Globus pallidus (tissue), 1 donor: ENCODE data around the gene TMEM106C.

Source experiments
- DNase-seq: peaks from one replicate; pipeline ENCODE4 v3.0.0-alpha.2; 2015; ENCODE audit warnings: low spot score

The TMEM106C gene

DNA sequence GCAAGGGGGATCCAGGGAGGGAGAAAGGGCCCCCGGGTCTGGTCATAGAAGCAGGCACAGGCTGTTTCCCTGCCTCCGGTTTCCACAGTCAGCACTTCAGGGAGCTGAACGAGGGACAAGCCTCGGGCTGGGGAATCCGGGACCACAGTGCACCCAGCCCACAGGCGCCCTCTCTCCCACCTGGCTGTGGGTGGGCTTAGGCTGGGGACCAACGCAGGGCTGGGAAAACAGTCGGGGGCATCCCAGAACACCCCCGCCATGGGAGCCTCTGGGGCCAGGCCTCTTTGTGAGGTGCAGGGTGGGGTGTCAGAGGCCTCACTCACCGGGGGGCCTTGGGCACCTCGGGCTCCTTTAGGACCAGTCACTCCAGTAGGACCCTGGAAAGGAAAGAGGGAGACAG lies 16.3 kb downstream of the TMEM106C start:
- no peak for DNase-seq

DNA sequence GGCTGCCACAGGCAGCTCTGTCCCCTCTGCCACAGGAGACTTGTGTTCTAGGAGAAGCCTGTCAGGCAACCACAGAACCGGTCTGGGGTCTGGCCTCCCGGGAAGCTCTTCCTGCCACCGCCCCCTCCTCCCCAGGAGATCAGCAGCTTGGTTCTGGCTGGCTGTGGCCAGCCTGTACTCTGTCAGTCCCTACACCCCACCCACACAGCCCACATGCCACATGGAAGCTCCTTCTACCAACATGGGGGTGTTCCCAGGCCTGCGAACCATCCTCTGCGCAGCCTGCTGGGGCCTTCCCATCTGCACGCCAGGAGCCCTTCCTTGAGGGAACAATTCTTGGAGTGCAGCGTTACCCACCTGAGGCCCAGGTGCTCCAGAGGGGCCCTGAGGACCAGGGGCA lies 16.8 kb downstream of the TMEM106C start:
- DNase-seq: no peak

DNA sequence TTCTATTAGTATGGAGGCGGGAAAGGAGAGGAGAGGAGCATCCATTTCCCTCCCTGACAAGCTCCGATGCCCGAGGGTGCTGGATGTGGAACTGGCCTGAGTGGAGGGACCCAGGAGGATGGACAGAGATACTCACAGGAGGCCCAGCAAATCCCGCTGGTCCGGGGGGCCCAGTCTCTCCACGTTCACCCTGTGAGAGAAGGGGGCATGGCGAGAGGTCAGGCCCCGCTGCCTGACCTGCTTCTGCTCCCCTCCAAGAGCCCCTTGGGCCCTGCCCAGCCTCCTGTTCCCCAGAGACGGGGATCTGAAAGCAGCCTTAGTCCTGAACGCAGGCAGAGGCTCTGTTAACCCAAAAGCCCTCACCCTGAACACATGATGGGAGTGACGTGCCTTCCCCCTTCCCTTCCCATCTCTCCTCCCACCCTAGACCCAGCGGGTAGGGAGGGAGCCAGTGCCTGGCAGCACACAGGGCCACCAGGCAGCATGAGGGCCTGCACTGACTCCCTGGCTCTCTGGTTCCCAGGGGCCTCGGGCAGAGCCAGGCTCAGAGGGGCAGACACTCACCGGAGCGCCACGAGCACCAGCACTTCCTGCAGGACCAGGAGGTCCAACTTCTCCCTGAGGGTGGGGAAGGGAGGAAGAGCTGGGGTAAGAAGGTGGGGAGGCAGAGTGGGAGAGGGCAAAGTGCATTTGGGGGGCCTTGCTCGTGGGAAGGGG lies 17.5 kb downstream of the TMEM106C start:
- DNase-seq: no peak

DNA sequence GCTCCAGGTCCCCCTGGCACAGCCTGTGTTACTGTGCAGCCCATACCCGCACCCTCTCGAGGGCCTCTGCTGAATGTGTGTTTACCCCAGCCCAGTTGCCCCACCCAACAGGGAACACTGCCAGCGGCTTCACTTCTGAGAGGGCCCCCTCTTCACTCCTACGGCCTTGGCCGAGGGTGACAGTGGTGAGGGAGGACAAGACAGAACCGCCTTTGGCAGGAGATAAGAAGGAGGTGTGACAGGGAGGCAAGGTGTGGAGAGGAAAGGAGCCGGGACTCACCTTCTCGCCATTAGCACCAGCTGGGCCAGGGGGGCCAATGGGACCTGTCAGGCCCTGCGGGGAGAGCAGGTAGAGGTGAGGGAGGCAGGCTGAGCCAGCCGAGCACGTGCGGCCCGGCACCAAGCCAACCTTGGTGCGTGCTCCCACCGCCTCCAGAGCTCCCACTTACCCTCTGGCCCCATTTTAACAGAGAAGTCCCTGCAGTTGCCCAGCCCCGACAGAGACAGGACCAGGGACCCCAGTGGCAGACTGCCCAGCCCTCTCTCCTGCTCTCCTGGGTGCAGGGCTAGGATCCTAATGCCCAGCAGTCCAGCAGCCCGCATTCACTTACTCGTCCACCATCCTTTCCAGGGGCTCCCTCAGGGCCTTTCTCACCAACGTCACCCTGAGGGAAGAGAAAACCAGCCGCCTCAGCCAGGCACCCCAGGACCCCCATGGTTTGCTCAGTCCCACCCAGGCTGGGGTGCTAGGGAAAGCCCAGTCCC lies 18.3 kb downstream of the TMEM106C start:
- no peak for DNase-seq

DNA sequence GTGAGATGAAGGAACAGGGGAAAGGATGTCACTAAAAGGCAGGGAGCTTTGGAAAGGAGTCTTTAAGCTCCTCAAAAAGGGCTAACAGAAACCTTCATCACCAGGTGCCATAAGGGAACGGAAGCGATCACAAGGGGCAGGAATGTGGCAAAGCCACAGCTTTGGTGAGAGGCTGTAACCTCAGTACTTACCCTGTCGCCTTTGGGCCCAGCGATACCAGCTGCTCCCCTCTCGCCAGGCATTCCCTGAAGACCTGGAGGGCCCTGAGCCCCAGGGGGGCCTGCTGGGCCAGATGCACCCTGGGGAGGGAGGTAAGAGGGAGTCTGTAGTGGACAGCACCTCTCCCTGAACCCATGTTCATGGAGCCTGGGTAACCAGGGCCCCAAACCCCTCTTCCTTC lies 18.9 kb downstream of the TMEM106C start:
- no peak for DNase-seq

DNA sequence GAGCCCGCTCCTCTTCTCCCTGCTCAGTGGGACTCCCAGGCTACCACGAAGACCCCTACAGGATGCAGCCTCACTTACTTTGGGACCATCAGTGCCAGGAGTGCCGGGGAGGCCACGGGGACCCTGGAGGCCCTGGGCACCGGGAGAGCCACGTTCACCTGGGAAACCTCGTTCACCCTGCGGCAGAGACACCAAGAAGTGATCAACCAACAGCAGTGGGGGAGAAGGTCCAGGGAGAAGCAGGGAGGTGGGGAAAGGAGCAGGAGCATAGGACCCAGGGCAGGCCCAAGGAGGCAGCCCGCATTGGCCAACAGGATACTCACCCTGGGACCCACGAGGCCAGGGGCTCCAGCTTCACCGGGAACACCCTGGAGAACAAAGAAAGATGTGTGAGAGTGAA lies 19.4 kb downstream of the TMEM106C start:
- no peak for DNase-seq

DNA sequence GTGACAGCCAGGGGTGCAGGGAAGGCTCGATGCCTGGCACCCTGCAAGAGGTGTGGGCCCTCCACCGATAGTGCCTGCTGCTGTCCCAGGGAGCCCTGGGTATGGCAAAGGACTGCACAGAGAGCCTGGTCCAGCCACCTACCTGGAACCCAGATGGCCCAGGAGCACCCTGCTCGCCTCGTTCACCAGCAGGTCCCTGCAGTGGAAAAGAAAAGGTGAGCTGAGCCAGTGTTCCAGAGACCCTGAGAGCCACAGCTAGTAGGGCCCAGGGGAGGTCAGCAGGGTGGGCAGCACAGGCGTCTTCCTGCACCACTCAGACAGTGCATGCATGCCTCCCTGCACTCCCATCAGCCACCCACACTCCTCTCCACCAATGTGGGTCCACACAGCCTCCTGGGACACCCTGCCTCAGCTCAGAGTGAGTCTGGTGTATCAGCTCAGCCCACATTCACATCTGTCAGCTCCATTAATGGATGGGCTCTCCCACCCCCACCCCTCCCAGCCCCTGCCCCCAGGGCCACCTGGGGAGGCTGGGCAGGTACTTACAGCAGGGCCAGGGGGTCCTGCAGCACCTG lies 20.2 kb downstream of the TMEM106C start:
- no peak for DNase-seq

DNA sequence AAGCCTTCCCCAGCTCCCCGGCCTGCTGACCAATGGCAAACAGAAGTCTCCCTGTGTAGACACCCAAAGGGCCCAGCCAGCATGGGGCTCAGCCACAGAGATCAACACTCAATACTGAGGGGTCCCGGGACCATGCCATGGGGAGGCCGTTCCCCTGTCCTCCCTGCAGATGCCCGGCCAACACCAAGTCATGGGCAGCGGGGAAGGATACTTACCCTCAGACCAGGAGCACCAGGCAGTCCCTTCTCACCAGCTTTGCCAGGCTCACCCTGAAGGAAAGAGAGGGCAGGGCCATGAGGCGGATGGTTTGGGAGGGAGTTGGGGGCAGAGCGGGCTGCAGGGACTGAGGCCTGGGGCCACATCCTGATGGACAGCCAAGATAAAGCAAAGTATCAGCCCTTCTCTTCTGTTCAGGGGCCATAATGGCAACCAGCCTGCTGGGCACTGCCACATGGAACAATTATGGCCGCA lies 21.0 kb downstream of the TMEM106C start:
- no peak for DNase-seq

DNA sequence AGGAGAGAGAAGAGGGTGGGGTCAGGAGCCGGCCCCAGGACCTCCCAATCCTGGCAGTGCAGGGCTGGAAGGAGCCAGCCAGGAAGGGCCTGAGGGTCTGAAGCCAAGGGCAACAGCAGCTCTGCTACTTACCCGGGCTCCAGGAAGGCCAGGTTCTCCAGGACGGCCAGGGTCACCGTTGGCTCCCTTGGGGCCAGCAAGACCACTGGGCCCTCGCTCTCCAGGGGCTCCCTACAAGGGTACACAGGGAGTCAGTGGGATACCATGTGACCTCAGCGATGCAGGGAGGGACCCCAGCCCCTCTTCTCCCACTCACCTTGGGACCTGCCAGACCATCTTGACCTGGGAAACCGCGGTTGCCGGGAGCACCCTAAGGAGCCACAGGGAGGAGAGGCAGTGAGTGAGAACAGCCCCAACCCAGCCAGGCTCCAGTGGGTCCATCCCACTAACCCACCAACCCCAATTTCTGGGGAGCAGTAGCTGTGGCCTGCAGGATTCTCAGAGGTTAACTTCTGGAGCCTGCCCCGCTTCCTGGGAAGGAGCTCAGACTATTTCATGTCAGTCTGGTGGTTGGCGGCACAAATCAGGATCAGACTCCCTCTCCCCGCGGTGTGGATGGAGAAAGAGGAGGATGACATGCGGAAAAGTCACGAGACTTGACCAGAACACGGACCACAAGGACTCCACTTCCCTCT lies 22.3 kb downstream of the TMEM106C start:
- DNase-seq: no peak

DNA sequence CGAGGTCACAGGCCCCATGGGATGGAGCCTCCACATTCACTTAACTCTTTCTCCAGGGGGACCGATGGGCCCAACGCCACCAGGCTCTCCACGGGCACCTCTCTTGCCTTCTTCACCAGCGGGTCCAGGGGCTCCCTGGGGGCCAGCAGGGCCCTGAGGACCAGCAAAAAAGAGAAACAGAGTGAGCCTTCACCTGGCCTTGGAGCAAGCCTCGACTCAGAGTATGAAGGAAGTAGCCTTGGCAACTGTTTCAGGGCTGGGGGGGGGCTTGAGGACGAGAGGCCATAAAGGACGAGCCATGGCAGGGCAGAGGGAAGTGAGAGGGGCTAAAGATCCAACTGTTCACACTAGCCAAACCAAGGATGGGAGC lies 22.9 kb downstream of the TMEM106C start:
- no peak for DNase-seq

DNA sequence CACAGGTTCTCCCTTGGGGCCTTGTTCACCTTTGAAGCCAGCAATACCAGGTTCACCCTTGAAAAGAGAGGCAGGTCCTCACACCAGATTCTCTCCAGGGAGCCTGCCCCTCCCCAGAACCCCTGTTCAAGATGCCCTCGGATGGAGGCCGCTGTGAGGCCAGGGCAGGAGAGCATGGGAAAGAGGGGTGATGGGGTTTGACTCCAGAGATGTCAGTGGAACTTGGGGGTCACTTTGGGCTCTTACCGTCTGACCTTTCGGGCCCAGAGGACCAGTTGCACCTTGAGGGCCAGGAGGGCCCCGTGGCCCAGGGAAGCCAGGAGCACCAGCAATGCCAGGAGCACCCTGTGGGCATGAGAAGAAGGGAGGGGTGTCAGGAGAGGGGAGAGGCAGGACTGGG lies 23.4 kb downstream of the TMEM106C start:
- no peak for DNase-seq

DNA sequence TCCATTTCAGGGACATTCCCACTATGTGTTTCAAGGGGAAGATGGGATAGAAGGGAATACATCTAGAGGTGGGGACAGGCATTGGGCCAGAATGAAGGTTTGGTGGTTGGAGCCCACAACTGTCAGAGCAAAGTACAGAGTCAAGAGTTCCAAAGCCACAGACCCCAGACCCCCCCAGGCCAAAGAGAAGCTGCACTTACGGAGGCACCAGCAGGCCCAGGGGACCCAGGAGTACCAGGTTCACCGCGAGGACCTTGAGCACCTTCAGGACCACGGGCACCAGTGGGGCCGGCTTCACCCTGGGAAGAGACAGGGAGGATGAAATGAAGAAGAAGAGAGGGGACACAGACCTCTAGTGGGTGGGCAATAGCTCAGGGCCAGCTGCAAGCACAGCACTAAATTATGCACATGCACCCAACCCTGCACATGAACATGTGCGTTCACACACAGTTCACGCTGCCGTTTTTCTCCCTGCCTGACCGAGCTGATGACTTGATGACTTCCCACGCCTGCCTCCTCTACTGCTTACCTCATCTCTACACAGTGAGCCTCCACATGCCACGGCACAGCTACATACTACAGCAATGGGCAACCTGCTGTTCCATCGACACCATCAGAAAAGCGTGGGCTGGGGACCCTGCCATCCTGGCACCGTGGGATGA lies 24.1 kb downstream of the TMEM106C start:
- no peak for DNase-seq

DNA sequence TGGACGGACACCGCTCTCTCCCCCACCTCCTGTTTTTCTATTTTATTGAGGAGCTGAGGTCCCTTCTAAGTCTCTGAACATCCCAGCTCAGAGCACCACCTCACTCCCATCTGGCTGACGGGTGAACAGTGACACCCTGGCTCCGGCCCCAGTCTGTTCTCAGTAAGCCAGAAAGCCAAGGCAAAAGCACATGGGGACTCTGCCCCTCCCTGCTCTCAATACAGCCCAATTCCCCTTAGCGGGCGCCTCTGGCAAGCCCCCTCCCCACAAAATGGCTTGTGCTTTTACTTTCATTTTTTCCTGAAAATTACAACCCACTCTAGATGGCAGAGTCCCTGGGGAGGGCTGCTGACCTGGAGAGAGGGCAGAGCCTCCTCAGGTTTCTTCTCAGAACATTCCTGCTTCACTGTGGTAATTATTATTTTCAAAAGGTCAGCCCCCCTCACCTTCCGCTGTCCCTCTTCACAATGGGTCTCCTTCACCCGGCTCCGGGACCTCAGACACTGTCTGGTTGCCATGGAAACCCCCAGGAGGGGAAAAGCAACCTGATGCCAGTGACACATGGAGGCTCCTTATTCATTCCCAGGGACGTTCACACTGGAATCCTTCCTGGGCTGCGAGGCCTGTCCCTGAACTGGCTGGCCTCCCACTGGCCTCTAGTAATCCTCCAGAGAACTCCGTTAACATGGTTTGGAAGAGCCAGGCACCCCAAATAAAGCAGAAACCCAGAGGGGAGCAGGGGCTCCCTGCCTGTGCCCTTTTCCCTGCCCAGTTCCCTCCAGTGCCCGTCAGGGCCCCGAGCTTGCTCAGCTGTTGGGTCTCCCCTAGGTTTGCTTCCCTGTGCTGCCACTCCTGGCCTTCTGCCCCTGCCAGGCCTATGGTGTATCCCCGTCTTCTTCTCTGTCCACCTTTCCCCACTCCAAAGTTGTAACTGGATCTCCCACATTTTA lies 25.0 kb downstream of the TMEM106C start:
- no peak for DNase-seq

DNA sequence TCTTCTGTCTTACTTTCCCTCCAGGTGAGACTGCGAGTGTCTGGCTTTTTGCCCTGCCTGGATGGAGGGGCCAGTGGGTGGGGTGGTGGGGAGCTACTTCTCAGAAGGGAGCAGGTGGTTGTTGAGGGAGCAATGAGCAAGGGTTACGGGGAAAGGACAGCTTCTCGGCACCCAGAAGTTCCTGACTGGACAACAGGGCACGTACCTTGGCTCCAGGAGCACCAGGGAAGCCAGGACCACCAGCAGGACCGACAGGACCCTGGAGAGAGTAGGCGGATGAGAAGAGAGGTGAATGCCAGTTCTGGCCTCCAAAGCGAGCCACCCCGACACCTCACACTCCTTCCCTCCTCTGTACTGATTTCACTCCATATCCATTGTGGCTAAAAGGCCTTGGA lies 25.6 kb downstream of the TMEM106C start:
- DNase-seq: no peak

DNA sequence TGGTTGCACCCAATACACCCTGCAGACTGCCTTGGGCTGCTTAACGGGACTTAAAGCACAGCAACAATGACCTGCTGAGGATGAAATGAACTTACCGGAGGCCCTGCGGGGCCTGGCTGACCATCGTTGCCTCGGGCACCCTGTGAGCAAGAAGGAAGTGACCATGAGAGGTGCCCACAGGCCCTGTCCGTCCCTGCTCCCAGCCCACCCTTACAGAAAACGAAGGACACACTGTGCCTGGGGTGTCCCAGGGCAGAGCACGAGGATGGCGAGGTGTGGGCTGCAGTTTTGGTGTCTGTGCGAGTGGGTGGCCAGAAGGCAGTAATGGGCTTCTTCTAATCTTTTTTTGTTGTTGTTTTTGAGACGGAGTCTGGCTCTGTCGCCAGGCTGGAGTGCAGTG lies 26.3 kb downstream of the TMEM106C start:
- DNase-seq: no peak

DNA sequence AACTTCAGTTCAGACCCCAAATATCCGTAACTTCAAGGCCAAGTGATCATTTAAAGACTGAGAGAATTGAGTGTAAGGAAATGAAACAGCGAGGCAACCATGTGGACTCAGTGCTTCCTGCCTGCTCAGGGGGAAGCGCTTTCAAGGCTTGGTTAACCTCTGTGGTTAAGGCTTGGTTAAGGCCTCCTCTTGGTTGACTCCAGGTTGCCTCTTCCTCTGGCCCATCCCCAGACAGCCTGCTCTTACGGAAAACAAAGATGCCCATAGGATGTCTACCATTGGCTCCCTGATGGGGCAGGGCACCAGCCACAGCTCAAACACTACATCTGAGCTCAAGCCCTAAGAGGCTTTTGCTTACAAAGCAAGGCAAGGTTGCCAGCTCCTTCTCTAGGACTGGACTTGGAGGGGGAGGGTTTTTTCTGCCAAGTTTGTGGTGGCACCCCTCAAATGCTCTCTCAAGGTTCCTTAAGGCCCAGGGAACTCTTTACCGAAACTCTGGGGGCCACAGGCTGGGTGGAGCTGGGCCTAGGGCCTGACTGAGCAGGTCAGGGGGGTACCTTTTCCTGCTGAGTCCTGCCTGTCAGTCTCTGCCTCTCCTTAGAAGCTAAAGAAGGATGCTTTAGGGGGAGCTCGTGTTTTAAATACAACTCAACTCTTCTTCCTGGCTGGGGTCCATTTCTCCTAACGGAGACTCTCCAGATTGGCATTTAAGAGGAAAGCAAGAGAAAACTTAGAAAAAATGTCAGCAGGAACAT lies 27.1 kb downstream of the TMEM106C start:
- DNase-seq: no peak

DNA sequence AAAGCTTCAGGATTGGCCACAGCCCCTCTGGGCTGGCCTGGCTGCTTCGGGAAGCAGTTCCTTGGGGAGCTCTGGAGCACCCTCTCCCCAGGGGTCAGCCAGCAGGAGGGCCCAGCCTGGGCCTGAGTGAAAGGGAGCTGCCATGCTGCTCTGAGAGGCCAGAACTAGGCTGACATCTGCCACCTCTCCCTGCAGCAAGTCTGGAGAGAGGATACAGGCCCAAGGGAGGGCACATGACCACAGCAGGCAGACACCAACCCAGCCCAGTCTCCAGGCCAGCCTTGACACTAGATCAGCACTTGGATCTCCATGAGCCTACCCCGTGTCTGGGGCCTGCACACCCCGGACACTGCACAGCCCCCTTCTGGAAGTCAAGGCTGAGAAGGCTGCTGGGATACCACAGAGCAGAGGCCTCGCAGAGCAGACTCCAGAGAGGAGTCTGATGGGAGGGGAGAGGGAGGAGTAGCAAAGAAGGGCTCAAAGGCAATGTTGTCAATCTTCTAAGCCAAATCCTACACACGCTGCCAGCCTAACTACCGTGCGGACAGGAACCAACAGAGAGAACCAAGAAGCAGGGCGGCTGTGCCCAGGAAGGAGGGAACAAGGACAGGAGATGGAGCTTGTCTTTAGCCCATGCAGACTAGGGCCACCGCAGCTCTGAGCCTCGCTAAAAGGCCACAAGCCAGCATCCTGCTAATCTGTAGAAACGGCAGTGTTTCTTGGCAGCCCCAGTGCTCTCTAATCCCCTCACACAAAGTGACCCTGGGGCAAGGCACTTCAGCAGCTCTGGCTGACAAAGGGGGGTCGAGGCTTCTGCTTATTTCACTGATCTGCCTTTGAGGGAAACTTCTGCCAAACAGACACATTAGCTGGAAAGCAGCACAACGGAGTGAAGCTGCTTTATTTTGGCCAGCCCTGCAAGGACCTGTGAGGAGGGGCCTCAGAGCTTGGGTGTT lies 28.0 kb downstream of the TMEM106C start:
- DNase-seq: no peak

DNA sequence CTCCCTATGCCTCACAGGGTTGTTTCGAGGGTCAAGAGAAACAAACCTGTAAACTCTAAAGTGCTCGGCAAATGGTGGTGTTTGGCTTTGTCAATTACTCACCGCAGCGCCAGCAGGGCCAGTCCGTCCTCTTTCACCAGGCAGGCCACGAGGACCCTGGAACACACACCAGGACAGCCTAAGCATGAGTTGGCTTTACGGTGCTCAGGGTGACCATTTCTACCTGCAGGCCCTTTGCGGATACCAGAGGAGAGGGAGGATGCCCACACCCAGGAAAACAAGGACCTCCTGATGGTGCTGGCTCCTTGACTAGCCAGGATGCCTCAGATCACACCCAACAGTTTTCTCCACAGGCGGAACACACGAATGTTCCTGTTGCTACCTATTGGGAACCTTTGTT lies 29.4 kb downstream of the TMEM106C start:
- no peak for DNase-seq

DNA sequence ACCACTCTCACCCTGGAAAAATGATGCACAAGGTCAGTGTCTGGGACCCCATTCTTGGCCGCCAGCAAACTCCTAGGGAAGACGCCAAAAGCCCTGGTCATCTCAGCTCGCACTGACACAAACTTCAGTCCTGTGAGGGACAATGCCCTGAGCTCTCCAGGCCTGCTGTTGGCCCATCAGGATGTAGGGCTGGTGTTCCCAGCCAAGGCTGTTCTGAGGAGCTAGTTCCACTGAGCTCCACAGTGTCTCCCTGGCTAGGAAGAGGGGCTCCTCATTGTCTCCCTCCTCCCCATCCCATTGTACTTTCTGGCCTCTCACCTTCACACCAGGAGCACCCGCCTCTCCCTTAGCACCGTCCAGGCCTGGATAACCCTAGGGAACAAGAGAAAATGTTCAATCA lies 30.1 kb downstream of the TMEM106C start:
- DNase-seq: no peak
